Adrenal gland (tissue), 5 donors: ENCODE results near the gene LAMA5.

Experiments used
- CTCF ChIP-seq, 6 experiments: fragments of 450-650 bp in 4 of 6; fragments of 200-600 bp in 2 of 6; sonication (generic) in 1 of 6; IDR thresholded peaks; 1 replicate in 5 of 6; 2 replicates in 1 of 6; pipeline versions ENCODE4 v1.5.1 to v1.8.0; 2016 to 2021; ENCODE audit warnings: antibody characterized with exemption in 6 of 6, mild to moderate bottlenecking in 2 of 6, moderate library complexity in 1 of 6
- POLR2A ChIP-seq, 2 donors: fragments of 450-650 bp; IDR thresholded peaks; one replicate each; pipeline ENCODE4 v1.6.1; 2017; ENCODE audit warnings: antibody characterized with exemption in 2 of 2, mild to moderate bottlenecking in 2 of 2, moderate library complexity in 1 of 2
- donor health status: DM: no; HTN: no; CAD: no.

GRCh38 chr20:62302341-62303061 lies 64.6 kb downstream of the LAMA5 start, which contains the start of gene ADRM1:
- TF ChIP-seq CTCF (IDR thresholded peaks at IDR 0.05) (peak; percentile 72 to 99 (median 93)), POLR2A (IDR thresholded peaks at IDR 0.05) (peak; percentile 9 to 72)
